B cell (primary cell): ENCODE measurements around the gene KDM6B. TPM values are rescaled to one million over a fixed set of nuclear protein-coding genes. Genes with fewer than 3 reads are reported as not detected.

ENCODE experiments used
- ATAC-seq: fragments of 200-7000 bp; cut with Tn5 transposase; one replicate; pipeline ENCODE4 v1.10.0; 2021; ENCODE audit warnings: low read depth, mild to moderate bottlenecking, moderate number of reproducible peaks, moderate library complexity
- CTCF ChIA-PET: fragments of 350-600 bp; sonication (Branson Sonifier 250); formaldehyde crosslinking; loops from one replicate; lab custom pipeline; 2021; ENCODE audit warnings: antibody characterized with exemption, inconsistent platforms; lab: Charles Lee
- POLR2A ChIA-PET: fragments of 350-600 bp; sonication (Branson Sonifier 250); formaldehyde crosslinking; loops from one replicate; lab custom pipeline; 2021; ENCODE audit warnings: antibody characterized with exemption; lab: Charles Lee
- DNase-seq: peaks from one replicate; pipeline ENCODE4 v3.0.0; 2013
- H2AFZ ChIP-seq: 2 replicates; pipeline ENCODE4 v1.6.1; 2012; ENCODE audit warnings: mild to moderate bottlenecking, low read depth, low read length; ENCODE audit not compliant: insufficient read depth, poor library complexity, severe bottlenecking
- H3K27ac ChIP-seq, 2 donors: 1 replicate in 1 of 2; 2 replicates in 1 of 2; pipeline ENCODE4 v1.5.1; 2012 to 2013; ENCODE audit warnings: low read length in 2 of 2, mild to moderate bottlenecking in 2 of 2, moderate library complexity in 1 of 2
- H3K27me3 ChIP-seq, 4 experiments: fragments of 200-600 bp in 1 of 4; sonication (generic) in 1 of 4; replicated peaks in 1 of 4; 1 replicate in 2 of 4; 2 replicates in 2 of 4; pipeline versions ENCODE4 v1.6.1 to v1.7.0; 2013 to 2016; ENCODE audit warnings: low read length in 3 of 4, mild to moderate bottlenecking in 2 of 4, mixed read lengths in 1 of 4, moderate library complexity in 1 of 4; ENCODE audit not compliant: insufficient read depth in 4 of 4, control insufficient read depth in 3 of 4; ENCODE audit errors: control extremely low read depth in 1 of 4
- H3K36me3 ChIP-seq, 2 experiments: replicated peaks in 1 of 2; 1 replicate in 1 of 2; 2 replicates in 1 of 2; pipeline versions ENCODE4 v1.6.1 to v1.7.1; 2013; ENCODE audit warnings: low read length in 1 of 2; ENCODE audit not compliant: insufficient read depth in 2 of 2, control insufficient read depth in 1 of 2; ENCODE audit errors: control extremely low read depth in 1 of 2, extremely low read depth in 1 of 2
- H3K4me1 ChIP-seq, 2 donors: fragments of 200-600 bp in 1 of 2; sonication (generic) in 1 of 2; 1 replicate in 1 of 2; 2 replicates in 1 of 2; pipeline versions ENCODE4 v1.5.1 to v1.6.1; 2013 to 2017; ENCODE audit warnings: low read length in 2 of 2; ENCODE audit not compliant: control insufficient read depth in 2 of 2, insufficient read depth in 2 of 2
- H3K4me2 ChIP-seq: replicated peaks from 2 replicates; pipeline ENCODE3; 2012; ENCODE audit warnings: mild to moderate bottlenecking, low read depth, low read length; ENCODE audit not compliant: poor library complexity, severe bottlenecking
- H3K4me3 ChIP-seq, 5 experiments: fragments of 200-600 bp in 1 of 5; sonication (generic) in 1 of 5; 1 replicate in 3 of 5; 2 replicates in 2 of 5; pipeline versions ENCODE4 v1.5.1 to v1.7.0; 2011 to 2016; ENCODE audit warnings: low read length in 4 of 5, mild to moderate bottlenecking in 4 of 5, low read depth in 2 of 5, control low read depth in 1 of 5, moderate library complexity in 1 of 5; ENCODE audit not compliant: insufficient read depth in 1 of 5; ENCODE audit errors: control extremely low read depth in 1 of 5, extremely low read depth in 1 of 5
- H3K79me2 ChIP-seq: fragments of 200-600 bp; sonication (generic); one replicate; pipeline ENCODE4 v1.6.0; 2016; ENCODE audit warnings: low read length; ENCODE audit not compliant: control insufficient read depth, insufficient read depth
- H3K9ac ChIP-seq: fragments of 200-600 bp; sonication (generic); 2 replicates; pipeline ENCODE4 v1.6.1; 2017; ENCODE audit warnings: mild to moderate bottlenecking, low read length, moderate library complexity
- H3K9me3 ChIP-seq, 3 donors: one replicate each; pipeline versions ENCODE4 v1.6.1 to v1.7.1; 2013; ENCODE audit warnings: low read length in 2 of 3; ENCODE audit not compliant: control insufficient read depth in 2 of 3, insufficient read depth in 1 of 3; ENCODE audit errors: control extremely low read depth in 1 of 3
- H4K20me1 ChIP-seq: 2 replicates; pipeline ENCODE4 v1.6.0; 2012; ENCODE audit warnings: mild to moderate bottlenecking, low read length; ENCODE audit not compliant: insufficient read depth, control insufficient read depth, poor library complexity, severe bottlenecking
- H3K27ac Mint-ChIP-seq: one replicate; pipeline ENCODE4 v1.8.0; 2021; ENCODE audit warnings: mixed read lengths
- H3K27me3 Mint-ChIP-seq: one replicate; pipeline ENCODE4 v1.8.0; 2021; ENCODE audit warnings: mixed read lengths
- H3K4me1 Mint-ChIP-seq: one replicate; pipeline ENCODE4 v1.8.0; 2021; ENCODE audit warnings: mixed read lengths
- H3K4me3 Mint-ChIP-seq: one replicate; pipeline ENCODE4 v1.8.0; 2021; ENCODE audit warnings: mixed read lengths
- H3K9me3 Mint-ChIP-seq: one replicate; pipeline ENCODE4 v1.8.0; 2022; ENCODE audit warnings: mixed read lengths; ENCODE audit not compliant: insufficient read depth
- EZH2 ChIP-seq: IDR thresholded peaks from 2 replicates; pipeline ENCODE4 v1.6.1; 2012; ENCODE audit warnings: borderline replicate concordance, low read depth, mild to moderate bottlenecking, moderate library complexity, low read length; ENCODE audit not compliant: insufficient read depth, poor library complexity, severe bottlenecking
- WGBS: methylation state at CpG from one replicate; pipeline ENCODE4 v1.1.5; 2013; ENCODE audit warnings: missing lambda C conversion rate; ENCODE audit not compliant: insufficient coverage; 5-methylcytosine and 5-hydroxymethylcytosine counted together
- intact Hi-C: fragments of 100-400 bp; cut with micrococcal nuclease; formaldehyde crosslinking; loops from one replicate; pipeline ENCODE4 v1.10.0; 2022
- polyA plus RNA-seq: library from polyadenylated mRNA; depleted of rRNA; stranded (reverse); fragments of >200 nt; gene quantifications from 2 replicates; pipeline ENCODE4 v1.2.3, GENCODE V29; 2012
- total RNA-seq, 2 donors: library from RNA; stranded (reverse); fragments of 120-200 nt in 1 of 2; gene quantifications; 1 replicate in 1 of 2; 2 replicates in 1 of 2; pipeline versions ENCODE4 v1.2.3 to v1.2.4, GENCODE V29; 2013 to 2022
- TF ChIP-seq, protein P1 (sequence below): fragments of 200-600 bp; IDR thresholded peaks from one replicate; pipeline ENCODE4 v1.8.0; 2022; ENCODE audit warnings: antibody characterized with exemption, mild to moderate bottlenecking

The KDM6B gene
- total and polyA plus RNA-seq, 2 donors (not counting 1 experiment from before 2014, with no cell fraction given), result 18.6 to 110 TPM

DNA sequence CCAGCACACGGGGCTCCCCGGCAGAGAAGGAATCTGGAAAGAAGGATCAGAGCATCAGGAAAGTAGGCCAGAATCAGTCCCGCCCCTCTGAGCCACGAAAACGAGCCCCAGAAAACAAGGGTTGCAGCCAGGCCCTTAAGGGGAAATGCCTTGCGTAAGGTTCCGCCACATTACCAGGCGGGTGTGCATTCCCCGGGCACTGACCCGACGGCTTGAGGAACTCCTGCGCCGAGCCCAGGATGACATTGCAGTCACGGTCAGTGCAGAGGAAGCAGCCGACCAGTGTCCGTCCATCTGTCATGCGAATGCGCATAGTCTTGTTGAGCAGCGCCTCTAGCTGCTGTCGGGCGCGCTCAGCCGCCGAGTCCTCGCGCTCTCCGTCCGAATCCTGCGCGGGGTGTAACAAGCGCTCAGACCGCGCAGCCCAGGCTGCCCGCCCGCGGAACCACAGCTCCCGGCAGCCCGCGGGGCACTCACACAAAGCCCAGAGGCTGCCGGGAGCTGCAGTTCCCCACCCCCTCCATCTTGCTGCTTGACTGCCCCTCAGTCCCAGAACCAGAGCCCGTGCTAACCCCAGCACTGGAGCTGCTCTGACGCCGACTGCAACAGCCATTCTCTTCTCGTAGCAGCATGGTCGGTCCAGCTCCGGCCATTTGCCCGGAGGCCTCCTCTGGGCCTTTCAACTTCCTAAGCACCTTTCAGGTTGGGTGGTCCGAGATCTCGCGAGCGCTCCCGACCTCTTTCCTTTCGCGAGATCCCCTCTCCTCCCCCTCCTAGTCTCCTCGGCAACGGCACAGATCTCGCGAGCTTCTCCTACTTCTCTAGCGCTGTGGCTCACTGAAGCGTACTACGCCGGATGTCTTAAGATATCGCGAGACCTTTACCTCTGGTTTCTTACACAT is 23.0 kb downstream of the KDM6B start, which contains the start of gene NAA38:
Gene NAA38 (minus strand): TSS at position 749 of the 902 bp plus-strand sequence. CDS start 96 bp downstream, at position 653.
- Histone ChIP-seq H3K27me3 (no peaks in the 10 kb centered on the region), H3K4me2 (peak within 1 kb of the TSS; percentile 83), H3K79me2 (peaks cover 9% of the 10 kb centered on the region), H3K4me3 (peak within 1 kb of the TSS; percentile 57 to 92 (median 85)), H3K9ac (peak within 1 kb of the TSS; percentile 82), H3K27ac (peak within 1 kb of the TSS; percentile 85 to 90), H4K20me1 (peaks cover 20% of the 10 kb centered on the region), H3K4me1 (peaks cover 20 to 32% of the 10 kb centered on the region in 2 donors), H2AFZ (peak within 1 kb of the TSS; percentile 87), H3K9me3 (no peaks in the 10 kb centered on the region), H3K36me3 (peaks cover 0 to 8% of the 10 kb centered on the region in 2 experiments)
- ATAC-seq, result peak; percentile 82
- CTCF ChIA-PET, result interaction anchor here (0.6 to 2.6 kb wide), 25 partner anchors 12 to 253 kb away, joined by 3 to 53 read pairs (median 4); partner anchors contain the start of genes CNTROB, KDM6B, TP53 and TRAPPC1
- H3K27ac Mint-ChIP-seq, result no peak within 1 kb of the TSS
- WGBS, result under 1% methylated on average over 64 of the region's 64 CpGs
- no peaks in the 10 kb centered on the region for H3K9me3 Mint-ChIP-seq
- intact Hi-C loops, result loop anchor here (1.0 to 5.0 kb wide), 9 partner anchors 13 to 605 kb away; partner anchors contain the start of genes CHD3, CNTROB, CTDNEP1 and ELP5
- DNase-seq, result peak; percentile 99
- H3K4me1 Mint-ChIP-seq, result peaks cover 5% of the 10 kb centered on the region
- no peaks in the 10 kb centered on the region for H3K27me3 Mint-ChIP-seq
- H3K4me3 Mint-ChIP-seq, result no peak within 1 kb of the TSS
- TF ChIP-seq EZH2, result no peak
- TF ChIP-seq, protein P1, sequence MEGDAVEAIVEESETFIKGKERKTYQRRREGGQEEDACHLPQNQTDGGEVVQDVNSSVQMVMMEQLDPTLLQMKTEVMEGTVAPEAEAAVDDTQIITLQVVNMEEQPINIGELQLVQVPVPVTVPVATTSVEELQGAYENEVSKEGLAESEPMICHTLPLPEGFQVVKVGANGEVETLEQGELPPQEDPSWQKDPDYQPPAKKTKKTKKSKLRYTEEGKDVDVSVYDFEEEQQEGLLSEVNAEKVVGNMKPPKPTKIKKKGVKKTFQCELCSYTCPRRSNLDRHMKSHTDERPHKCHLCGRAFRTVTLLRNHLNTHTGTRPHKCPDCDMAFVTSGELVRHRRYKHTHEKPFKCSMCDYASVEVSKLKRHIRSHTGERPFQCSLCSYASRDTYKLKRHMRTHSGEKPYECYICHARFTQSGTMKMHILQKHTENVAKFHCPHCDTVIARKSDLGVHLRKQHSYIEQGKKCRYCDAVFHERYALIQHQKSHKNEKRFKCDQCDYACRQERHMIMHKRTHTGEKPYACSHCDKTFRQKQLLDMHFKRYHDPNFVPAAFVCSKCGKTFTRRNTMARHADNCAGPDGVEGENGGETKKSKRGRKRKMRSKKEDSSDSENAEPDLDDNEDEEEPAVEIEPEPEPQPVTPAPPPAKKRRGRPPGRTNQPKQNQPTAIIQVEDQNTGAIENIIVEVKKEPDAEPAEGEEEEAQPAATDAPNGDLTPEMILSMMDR, result no peak
- POLR2A ChIA-PET, result interaction anchor here (0.6 to 1.7 kb wide), 15 partner anchors 12 to 615 kb away, joined by 3 to 21 read pairs (median 4); partner anchors contain the start of genes CNTROB, CTC1, GABARAP and KDM6B
